GM19099 (cell line): ENCODE data around the gene COG5.

Experiments used
- POLR2A ChIP-seq: IDR thresholded peaks from 3 replicates; pipeline ENCODE4 v1.6.1; 2011; ENCODE audit warnings: low read depth; ENCODE audit not compliant: insufficient read length; ENCODE audit errors: extremely low read depth

The COG5 gene

DNA sequence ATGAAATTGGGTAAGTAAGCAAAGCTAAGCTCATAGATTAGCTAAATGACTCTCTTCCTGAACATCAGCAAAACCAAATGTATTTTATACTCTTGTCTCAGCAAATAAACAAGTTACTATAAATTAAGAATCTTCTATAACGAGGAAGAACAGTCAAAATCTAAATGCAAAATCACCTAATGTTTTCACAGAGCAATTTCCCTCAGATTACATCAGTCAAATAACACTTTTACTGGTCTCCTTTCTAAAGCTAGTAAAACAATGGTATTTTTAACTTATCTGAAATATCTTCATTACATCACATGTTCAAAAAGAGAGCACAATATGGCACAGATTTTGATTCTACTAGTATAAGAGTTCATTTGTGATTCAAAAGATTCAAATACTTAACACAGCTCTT, 110.3 kb downstream of the COG5 start:
- no peak for TF ChIP-seq POLR2A

DNA sequence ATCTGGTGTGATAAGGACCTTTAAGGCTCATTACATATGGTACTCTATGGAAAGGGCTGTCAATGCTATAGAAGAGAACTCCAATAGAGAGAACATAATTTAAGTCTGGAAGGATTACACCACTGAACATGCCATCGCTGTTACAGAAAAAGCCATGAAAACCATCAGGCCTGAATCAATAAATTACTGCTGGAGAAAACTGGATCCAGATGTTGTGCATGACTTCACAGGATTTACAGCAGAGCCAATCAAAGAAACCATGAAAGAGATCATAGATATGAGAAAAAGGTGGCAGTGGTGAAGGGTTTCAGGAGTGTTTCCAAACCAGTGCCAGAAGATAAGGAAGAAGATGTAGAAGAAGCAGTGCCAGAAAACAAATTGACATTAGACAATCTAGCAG, 112.8 kb downstream of the COG5 start:
- no peak for TF ChIP-seq POLR2A

GRCh38 chr7:107446988-107447387, 116.7 kb downstream of the COG5 start:
- no peak for TF ChIP-seq POLR2A

DNA sequence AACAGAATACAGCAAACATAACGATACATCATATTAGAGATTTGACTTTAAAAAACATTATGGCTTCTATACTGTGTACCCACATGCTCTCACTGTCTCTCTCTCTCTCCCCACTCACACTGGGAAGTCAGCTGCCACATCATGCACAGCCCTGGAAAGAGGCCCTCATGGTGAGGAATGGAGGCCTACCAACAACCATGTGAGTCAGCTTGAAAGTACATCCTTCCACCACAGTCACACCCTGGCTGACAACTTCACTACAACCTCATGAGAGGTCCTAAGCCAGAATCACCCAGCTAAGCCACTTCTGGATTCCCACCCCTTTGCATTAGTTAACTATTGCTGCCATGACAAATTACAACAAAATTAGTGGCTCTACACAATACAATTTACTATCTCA, 117.2 kb downstream of the COG5 start:
- TF ChIP-seq POLR2A: no peak

GRCh38 chr7:107442678-107443077, 121.0 kb downstream of the COG5 start:
- no peak for TF ChIP-seq POLR2A

- TF ChIP-seq POLR2A: no peak
These were observed 121.9 kb downstream of the COG5 start for GRCh38 chr7:107441581-107442422.

GRCh38 chr7:107439025-107439424, 124.7 kb downstream of the COG5 start:
- TF ChIP-seq POLR2A: no peak

DNA sequence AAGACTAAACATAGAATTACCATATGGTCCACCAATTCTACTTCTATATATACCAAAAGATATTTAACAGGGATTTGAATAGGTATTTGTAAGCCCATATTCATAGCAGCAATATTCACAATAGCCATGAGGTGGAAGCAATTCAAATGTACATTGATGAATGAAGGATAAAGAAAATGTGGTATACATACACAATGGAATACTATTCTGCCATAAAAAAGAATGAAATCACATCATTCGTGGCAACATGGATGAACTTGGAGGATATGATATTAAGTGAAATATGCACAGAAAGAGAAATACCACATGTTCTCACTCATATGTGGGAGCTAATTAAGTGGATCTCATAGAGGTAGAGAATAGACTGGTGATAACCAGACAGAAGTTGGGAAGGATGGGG, 128.0 kb downstream of the COG5 start:
- TF ChIP-seq POLR2A: no peak

- no peak for TF ChIP-seq POLR2A
These were observed 131.5 kb downstream of the COG5 start for GRCh38 chr7:107432261-107432660.

DNA sequence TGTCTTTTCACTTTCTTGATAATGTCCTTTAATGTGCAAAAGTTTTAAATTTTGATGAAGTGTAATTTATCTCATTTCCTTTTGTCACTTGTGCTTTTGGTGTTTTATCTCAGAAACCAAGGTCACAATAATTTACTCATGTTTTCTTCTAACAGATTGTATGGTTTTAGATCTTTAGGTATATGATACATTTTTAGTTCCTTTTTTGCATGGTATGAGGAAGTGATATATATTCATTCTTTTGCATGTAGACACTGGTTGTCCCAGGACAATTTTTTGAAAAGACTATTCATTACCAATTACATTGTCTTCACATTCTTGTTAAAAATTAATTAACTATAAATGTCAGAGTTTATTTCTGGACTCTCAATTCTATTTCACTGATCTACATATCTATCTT, 133.7 kb downstream of the COG5 start:
- TF ChIP-seq POLR2A: no peak

DNA sequence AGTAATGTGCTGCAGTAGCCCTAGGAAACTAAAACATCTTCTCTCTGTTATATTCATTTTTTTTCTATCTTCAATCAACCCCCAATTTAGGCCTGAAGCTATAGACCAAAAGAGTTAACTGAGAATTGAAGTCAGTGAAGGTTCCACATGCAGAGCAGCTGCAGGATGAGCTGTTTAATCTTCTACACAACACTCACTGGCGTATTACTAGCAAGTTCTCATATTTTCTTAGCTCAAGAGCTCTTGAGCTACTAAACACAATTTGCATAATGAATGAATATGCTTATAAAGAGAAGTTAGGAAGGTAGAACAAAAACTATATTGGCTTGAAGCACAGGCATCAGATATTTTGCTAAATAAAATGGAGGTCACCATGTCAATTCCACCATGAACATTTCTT, 135.1 kb downstream of the COG5 start:
- TF ChIP-seq POLR2A: no peak

- no peak for TF ChIP-seq POLR2A
These were observed 136.3 kb downstream of the COG5 start for GRCh38 chr7:107427462-107427861.

DNA sequence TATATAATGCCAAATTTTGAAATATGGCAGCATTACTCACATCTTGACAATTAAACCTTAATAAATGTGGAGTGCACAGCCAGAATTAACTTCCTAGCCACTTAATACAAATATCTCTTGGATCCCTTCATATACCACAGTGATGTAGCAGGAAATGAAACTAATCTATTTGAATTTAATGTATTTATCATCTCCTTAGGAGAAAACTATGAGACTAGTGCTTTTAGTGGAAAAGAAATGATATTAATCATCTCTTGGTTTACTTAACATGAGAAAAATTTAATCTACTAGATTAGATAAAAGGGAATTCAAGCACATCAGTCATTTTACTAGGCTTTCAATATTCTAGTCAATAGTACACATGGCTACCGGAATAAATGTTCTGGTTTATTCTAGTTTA, 149.5 kb downstream of the COG5 start:
- TF ChIP-seq POLR2A: no peak

- no peak for TF ChIP-seq POLR2A
These were observed 155.4 kb downstream of the COG5 start for GRCh38 chr7:107408349-107408748.

DNA sequence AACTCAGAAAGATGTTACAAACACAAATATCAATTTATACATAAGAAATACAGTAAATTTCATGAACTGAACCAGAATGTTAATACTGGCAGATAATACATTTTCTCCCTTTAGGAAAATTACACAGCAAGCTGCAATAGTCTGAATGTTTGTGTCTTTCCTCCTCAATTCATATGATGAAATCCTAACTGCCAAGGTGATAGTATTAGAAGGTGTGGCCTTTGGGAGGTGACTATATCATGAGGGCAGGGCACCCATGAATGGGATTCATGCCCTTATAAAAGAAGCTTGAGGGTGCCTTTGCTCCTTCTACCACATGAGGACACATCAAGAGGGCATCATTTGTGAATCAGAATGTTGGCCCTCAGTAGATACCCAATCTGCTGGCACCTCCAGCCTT, 158.2 kb downstream of the COG5 start:
- no peak for TF ChIP-seq POLR2A

DNA sequence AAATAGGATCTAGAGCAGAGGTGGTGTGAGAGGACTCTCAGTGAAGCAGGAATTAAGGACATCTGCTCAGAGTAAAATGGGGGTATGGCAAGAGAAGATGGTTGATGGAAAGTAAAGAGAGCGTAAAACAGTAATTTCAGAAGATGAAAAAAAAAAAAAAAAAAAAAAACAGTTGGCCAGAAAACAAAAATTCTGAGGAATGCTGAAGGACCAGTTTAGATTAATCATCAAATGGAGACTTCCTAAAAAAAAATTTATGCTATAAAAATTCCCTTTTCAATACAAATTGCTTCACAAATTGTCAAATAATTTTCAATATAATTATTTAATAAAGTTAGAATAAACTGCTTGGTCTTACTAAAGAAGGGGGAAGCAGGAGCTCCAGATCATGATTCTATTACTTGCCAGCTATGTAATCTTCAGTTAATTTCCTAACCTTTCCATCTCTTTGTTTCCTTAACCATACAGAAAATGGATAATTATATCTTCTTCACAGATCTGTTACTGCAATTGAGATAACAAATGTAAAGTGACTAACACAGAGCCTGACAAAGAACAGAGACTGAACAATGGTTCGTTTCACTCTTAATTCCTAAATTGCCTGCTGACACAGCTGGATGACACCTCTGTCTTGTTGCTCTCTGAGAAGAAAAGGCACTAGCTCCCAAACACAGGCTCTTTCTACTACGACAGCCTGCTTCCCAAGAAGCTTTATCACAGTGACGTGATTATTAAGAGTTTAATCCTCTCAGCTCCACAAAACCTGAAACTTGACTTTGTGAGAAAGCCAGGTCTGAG, 158.8 kb downstream of the COG5 start:
- no peak for TF ChIP-seq POLR2A
